Caco-2 (cell line): ENCODE measurements around the gene IRF2. TPM values are rescaled to one million over a fixed set of nuclear protein-coding genes. Genes with fewer than 3 reads are reported as not detected.

ENCODE experiments used
- BruUV-seq: library from RNA; stranded (reverse); fragments of 400-500 nt; replicated peaks from 2 replicates; lab custom pipeline; 2021; lab: Mats Ljungman, UMichigan
- CTCF ChIA-PET: fragments of 300-600 bp; sonication (Branson Sonifier 250); formaldehyde crosslinking; loops from one replicate; lab custom pipeline; 2022; ENCODE audit warnings: antibody characterized with exemption; lab: Charles Lee
- POLR2A ChIA-PET: fragments of 300-600 bp; sonication (Branson Sonifier 250); formaldehyde crosslinking; loops from one replicate; lab custom pipeline; 2022; ENCODE audit warnings: antibody characterized with exemption; lab: Charles Lee
- DNase-seq, 2 experiments: peaks; one replicate each; pipeline versions ENCODE4 v3.0.0 to v3.0.0-alpha.2; 2020 to 2022
- H3K27me3 ChIP-seq: replicated peaks from 2 replicates; pipeline ENCODE4 v1.6.0; 2011; ENCODE audit warnings: low read length; ENCODE audit not compliant: control insufficient read depth, insufficient read depth
- H3K36me3 ChIP-seq: 2 replicates; pipeline ENCODE4 v1.5.1; 2011; ENCODE audit warnings: low read length; ENCODE audit not compliant: control insufficient read depth, insufficient read depth
- H3K4me1 ChIP-seq: fragments of 250-450 bp; sonication (Bioruptor Pico); 2 replicates; pipeline ENCODE4 v1.5.1; 2020; ENCODE audit warnings: mild to moderate bottlenecking
- H3K4me3 ChIP-seq: 2 replicates; pipeline ENCODE4 v1.5.1; 2011; ENCODE audit warnings: low read depth, mild to moderate bottlenecking, control low read depth, low read length
- H3K9me3 ChIP-seq: fragments of 250-450 bp; sonication (Bioruptor Pico); 2 replicates; pipeline ENCODE4 v1.5.1; 2020; ENCODE audit warnings: mild to moderate bottlenecking, moderate library complexity
- H3K27ac Mint-ChIP-seq: one replicate; pipeline ENCODE4 v1.8.0; 2022; ENCODE audit warnings: mixed read lengths; ENCODE audit not compliant: unreplicated experiment
- H3K27me3 Mint-ChIP-seq: one replicate; pipeline ENCODE4 v1.8.0; 2022; ENCODE audit warnings: mixed read lengths; ENCODE audit not compliant: insufficient read depth, unreplicated experiment
- H3K36me3 Mint-ChIP-seq: one replicate; pipeline ENCODE4 v1.8.0; 2022; ENCODE audit warnings: mild to moderate bottlenecking, mixed read lengths; ENCODE audit not compliant: insufficient read depth, unreplicated experiment
- H3K4me1 Mint-ChIP-seq: one replicate; pipeline ENCODE4 v1.8.0; 2022; ENCODE audit warnings: low read depth, mixed read lengths; ENCODE audit not compliant: unreplicated experiment
- H3K4me3 Mint-ChIP-seq: one replicate; pipeline ENCODE4 v1.8.0; 2022; ENCODE audit warnings: mild to moderate bottlenecking, moderate library complexity, mixed read lengths; ENCODE audit not compliant: unreplicated experiment
- H3K9me3 Mint-ChIP-seq: one replicate; pipeline ENCODE4 v1.8.0; 2022; ENCODE audit warnings: mixed read lengths; ENCODE audit not compliant: unreplicated experiment
- CTCF ChIP-seq, 2 experiments: fragments of 200-600 bp in 1 of 2; IDR thresholded peaks; 1 replicate in 1 of 2; 2 replicates in 1 of 2; pipeline versions ENCODE4 v1.5.1 to v1.8.0; 2011 to 2022; ENCODE audit warnings: antibody characterized with exemption in 1 of 2, control low read depth in 1 of 2, inconsistent platforms in 1 of 2, low read depth in 1 of 2, low read length in 1 of 2, mild to moderate bottlenecking in 1 of 2, moderate library complexity in 1 of 2; ENCODE audit not compliant: insufficient read depth in 1 of 2, severe bottlenecking in 1 of 2, unreplicated experiment in 1 of 2
- intact Hi-C: fragments of 100-400 bp; cut with micrococcal nuclease; formaldehyde crosslinking; loops from one replicate; pipeline ENCODE4 v1.10.0; 2022; ENCODE audit not compliant: unreplicated experiment
- total RNA-seq: library from RNA; stranded (reverse); gene quantifications from 2 replicates; pipeline ENCODE4 v1.2.3, GENCODE V29; 2022

IRF2 gene
- total RNA-seq, 1 experiment from 2014 or later = 9.2 TPM

- TF ChIP-seq CTCF (IDR thresholded peaks at IDR 0.05; ENCODE audit: insufficient read depth in 1 of 2, low read depth in 1 of 2, low read length in 1 of 2, severe bottlenecking in 1 of 2, unreplicated experiment in 1 of 2) = no peak
- intact Hi-C loops = no loop called here
- Histone ChIP-seq H3K9me3 (no peaks in the 10 kb centered on the region), H3K4me3 (no peak overlapping the region), H3K27me3 (no peaks in the 10 kb centered on the region), H3K36me3 (peaks cover 1% of the 10 kb centered on the region; the same call in 1 of the 2 replicates), H3K4me1 (peaks cover 4% of the 10 kb centered on the region; the same call in 1 of the 2 replicates)
- ChIA-PET POLR2A (no interaction called here), CTCF (no interaction called here)
- Mint-ChIP-seq H3K27me3 (no peaks in the 10 kb centered on the region), H3K4me3 (no peak overlapping the region), H3K27ac (no peak overlapping the region), H3K36me3 (peaks cover 6% of the 10 kb centered on the region), H3K4me1 (peaks cover 15% of the 10 kb centered on the region), H3K9me3 (no peaks in the 10 kb centered on the region)
- no peak for DNase-seq
- no TSS peak for BruUV-seq
Observed at GRCh38 chr4:184456337-184456736, 18.0 kb downstream of the IRF2 start.

GRCh38 chr4:184455299-184455698 lies 19.1 kb downstream of the IRF2 start:
- H3K36me3 Mint-ChIP-seq = peaks cover 6% of the 10 kb centered on the region
- CTCF ChIA-PET = no interaction called here
- intact Hi-C loops = no loop called here
- H3K4me3 Mint-ChIP-seq = no peak overlapping the region
- Histone ChIP-seq H3K36me3 (peaks cover 1% of the 10 kb centered on the region; the same call in 1 of the 2 replicates), H3K4me3 (no peak overlapping the region), H3K4me1 (no peaks in the 10 kb centered on the region), H3K9me3 (no peaks in the 10 kb centered on the region), H3K27me3 (no peaks in the 10 kb centered on the region)
- POLR2A ChIA-PET = no interaction called here
- H3K27me3 Mint-ChIP-seq = no peaks in the 10 kb centered on the region
- H3K4me1 Mint-ChIP-seq = peaks cover 15% of the 10 kb centered on the region
- H3K27ac Mint-ChIP-seq = no peak overlapping the region
- no peak for DNase-seq
- no TSS peak for BruUV-seq
- no peaks in the 10 kb centered on the region for H3K9me3 Mint-ChIP-seq
- TF ChIP-seq CTCF (IDR thresholded peaks at IDR 0.05; ENCODE audit: insufficient read depth in 1 of 2, low read depth in 1 of 2, low read length in 1 of 2, severe bottlenecking in 1 of 2, unreplicated experiment in 1 of 2) = no peak

- DNase-seq = no peak
- H3K27ac Mint-ChIP-seq = no peak overlapping the region
- H3K36me3 ChIP-seq = peaks cover 1% of the 10 kb centered on the region; the same call in 1 of the 2 replicates
- CTCF ChIA-PET = interaction anchor here (0.6 kb wide), 1 partner anchor 425 kb away, joined by 3 read pairs; no protein-coding TSS in a partner anchor
- intact Hi-C loops = no loop called here
- H3K9me3 ChIP-seq = no peaks in the 10 kb centered on the region
- no peaks in the 10 kb centered on the region for H3K9me3 Mint-ChIP-seq
- BruUV-seq = no TSS peak
- no peaks in the 10 kb centered on the region for H3K27me3 ChIP-seq
- peaks cover 6% of the 10 kb centered on the region for H3K36me3 Mint-ChIP-seq
- POLR2A ChIA-PET = no interaction called here
- TF ChIP-seq CTCF (IDR thresholded peaks at IDR 0.05; ENCODE audit: insufficient read depth in 1 of 2, low read depth in 1 of 2, low read length in 1 of 2, severe bottlenecking in 1 of 2, unreplicated experiment in 1 of 2) = no peak
- peaks cover 15% of the 10 kb centered on the region for H3K4me1 Mint-ChIP-seq
- H3K4me3 ChIP-seq = no peak overlapping the region
- no peaks in the 10 kb centered on the region for H3K27me3 Mint-ChIP-seq
- H3K4me3 Mint-ChIP-seq = no peak overlapping the region
- no peaks in the 10 kb centered on the region for H3K4me1 ChIP-seq
Observed at GRCh38 chr4:184453365-184454160, 20.8 kb downstream of the IRF2 start.
